H9 (cell line): ENCODE data around the gene TFPI. TPM values are rescaled to one million over a fixed set of nuclear protein-coding genes. Genes with fewer than 3 reads are reported as not detected.

Experiments
- DNase-seq: peaks from one replicate; pipeline ENCODE4 v3.0.0-alpha.2; 2017
- H2AFZ ChIP-seq: one replicate; pipeline ENCODE4 v1.6.1; 2013; ENCODE audit warnings: mild to moderate bottlenecking, low read length, control low read depth, moderate library complexity
- H2AK5ac ChIP-seq: 2 replicates; pipeline ENCODE4 v1.6.1; 2013; ENCODE audit warnings: low read length, control low read depth, mixed read lengths; ENCODE audit not compliant: insufficient read length
- H2BK120ac ChIP-seq: one replicate; pipeline ENCODE4 v1.6.1; 2013; ENCODE audit warnings: low read depth, mild to moderate bottlenecking, low read length, control low read depth, inconsistent platforms; ENCODE audit not compliant: poor library complexity, severe bottlenecking
- H2BK12ac ChIP-seq: 2 replicates; pipeline ENCODE4 v1.6.1; 2013; ENCODE audit warnings: low read length, control low read depth, mixed read lengths, low read depth; ENCODE audit not compliant: insufficient read length
- H2BK15ac ChIP-seq: 2 replicates; pipeline ENCODE4 v1.6.1; 2013; ENCODE audit warnings: low read depth, low read length, control low read depth
- H2BK20ac ChIP-seq: one replicate; pipeline ENCODE4 v1.6.1; 2013; ENCODE audit warnings: low read depth, mild to moderate bottlenecking, low read length, control low read depth, inconsistent platforms; ENCODE audit not compliant: poor library complexity, severe bottlenecking
- H2BK5ac ChIP-seq: 2 replicates; pipeline ENCODE4 v1.6.1; 2013; ENCODE audit warnings: low read length, control low read depth, mixed read lengths; ENCODE audit not compliant: insufficient read length
- H3K14ac ChIP-seq: 2 replicates; pipeline ENCODE4 v1.6.1; 2013; ENCODE audit warnings: low read length, control low read depth; ENCODE audit not compliant: insufficient read depth
- H3K18ac ChIP-seq: 2 replicates; pipeline ENCODE4 v1.6.1; 2013; ENCODE audit warnings: low read depth, mild to moderate bottlenecking, mixed read lengths, low read length, control low read depth; ENCODE audit not compliant: insufficient read length
- H3K23ac ChIP-seq: 2 replicates; pipeline ENCODE4 v1.6.1; 2013; ENCODE audit warnings: low read length, control low read depth, mixed read lengths, low read depth; ENCODE audit not compliant: insufficient read length
- H3K23me2 ChIP-seq: 2 replicates; pipeline ENCODE4 v1.6.1; 2013; ENCODE audit warnings: low read depth, mild to moderate bottlenecking, mixed read lengths, low read length, control low read depth; ENCODE audit not compliant: insufficient read length, poor library complexity, severe bottlenecking
- H3K27ac ChIP-seq: 2 replicates; pipeline ENCODE4 v1.5.1; 2013; ENCODE audit warnings: low read length, control low read depth, mixed read lengths, low read depth; ENCODE audit not compliant: insufficient read length
- H3K27me3 ChIP-seq: 2 replicates; pipeline ENCODE4 v1.6.1; 2013; ENCODE audit warnings: low read length, control low read depth, inconsistent platforms; ENCODE audit not compliant: insufficient read depth
- H3K4ac ChIP-seq: 2 replicates; pipeline ENCODE4 v1.6.1; 2013; ENCODE audit warnings: low read depth, mild to moderate bottlenecking, control low read depth, inconsistent platforms, low read length, moderate library complexity
- H3K4me1 ChIP-seq: 2 replicates; pipeline ENCODE4 v1.6.1; 2013; ENCODE audit warnings: low read length, control low read depth, inconsistent platforms; ENCODE audit not compliant: insufficient read depth
- H3K4me2 ChIP-seq: 2 replicates; pipeline ENCODE4 v1.6.1; 2013; ENCODE audit warnings: low read length, control low read depth, mixed read lengths; ENCODE audit not compliant: insufficient read length, insufficient read depth
- H3K56ac ChIP-seq: 2 replicates; pipeline ENCODE4 v1.6.1; 2013; ENCODE audit warnings: low read depth, mild to moderate bottlenecking, mixed read lengths, low read length, control low read depth; ENCODE audit not compliant: insufficient read length
- H3K79me1 ChIP-seq: 2 replicates; pipeline ENCODE4 v1.6.1; 2013; ENCODE audit warnings: low read depth, mild to moderate bottlenecking, moderate library complexity, low read length, control low read depth, inconsistent platforms; ENCODE audit not compliant: insufficient read depth, poor library complexity, severe bottlenecking
- H3K79me2 ChIP-seq: 2 replicates; pipeline ENCODE4 v1.6.1; 2013; ENCODE audit warnings: low read length, control low read depth, inconsistent platforms; ENCODE audit not compliant: insufficient read depth
- H3K9ac ChIP-seq: 2 replicates; pipeline ENCODE4 v1.6.1; 2013; ENCODE audit warnings: low read length, control low read depth, mixed read lengths; ENCODE audit not compliant: insufficient read length; ENCODE audit errors: extremely low read depth
- H3K9me3 ChIP-seq: one replicate; pipeline ENCODE4 v1.6.1; 2013; ENCODE audit warnings: low read depth, low read length, inconsistent platforms; ENCODE audit not compliant: control insufficient read depth
- H3T11ph ChIP-seq: one replicate; pipeline ENCODE4 v1.6.1; 2013; ENCODE audit warnings: mild to moderate bottlenecking, low read length, control low read depth, inconsistent platforms
- H4K20me1 ChIP-seq: one replicate; pipeline ENCODE4 v1.6.1; 2013; ENCODE audit not compliant: control insufficient read depth, insufficient read length, insufficient read depth
- H4K5ac ChIP-seq: 2 replicates; pipeline ENCODE4 v1.6.1; 2013; ENCODE audit warnings: low read depth, mild to moderate bottlenecking, mixed read lengths, low read length, control low read depth; ENCODE audit not compliant: insufficient read length
- H4K8ac ChIP-seq: replicated peaks from 2 replicates; pipeline ENCODE4 v1.6.1; 2013; ENCODE audit warnings: low read length, control low read depth, mixed read lengths, low read depth; ENCODE audit not compliant: insufficient read length
- H4K91ac ChIP-seq: 2 replicates; pipeline ENCODE4 v1.6.1; 2013; ENCODE audit warnings: low read depth, mild to moderate bottlenecking, moderate library complexity, mixed read lengths, low read length, control low read depth; ENCODE audit not compliant: insufficient read length
- H3K27ac Mint-ChIP-seq, 3 experiments: 2 replicates in 2 of 3; 3 replicates in 1 of 3; pipeline ENCODE4 v1.8.0; 2020 to 2021; ENCODE audit warnings: mixed read lengths in 3 of 3, mild to moderate bottlenecking in 1 of 3, moderate library complexity in 1 of 3
- H3K27me3 Mint-ChIP-seq: 2 replicates; pipeline ENCODE4 v1.8.0; 2021; ENCODE audit warnings: low read depth, mild to moderate bottlenecking, moderate library complexity, mixed read lengths
- H3K36me3 Mint-ChIP-seq, 3 experiments: 2 replicates in 2 of 3; 3 replicates in 1 of 3; pipeline ENCODE4 v1.8.0; 2020 to 2021; ENCODE audit warnings: low read depth in 3 of 3, mixed read lengths in 3 of 3; ENCODE audit not compliant: insufficient read depth in 1 of 3
- H3K4me1 Mint-ChIP-seq, 2 experiments: 2 replicates each; pipeline ENCODE4 v1.8.0; 2020; ENCODE audit warnings: mixed read lengths in 2 of 2
- H3K4me3 Mint-ChIP-seq, 2 experiments: 2 replicates in 1 of 2; 3 replicates in 1 of 2; pipeline ENCODE4 v1.8.0; 2020 to 2021; ENCODE audit warnings: mild to moderate bottlenecking in 2 of 2, mixed read lengths in 2 of 2, moderate library complexity in 1 of 2
- H3K9me3 Mint-ChIP-seq, 2 experiments: 2 replicates in 1 of 2; 3 replicates in 1 of 2; pipeline ENCODE4 v1.8.0; 2020; ENCODE audit warnings: mild to moderate bottlenecking in 2 of 2, mixed read lengths in 2 of 2, moderate library complexity in 1 of 2
- CTCF ChIP-seq: fragments of 200-600 bp; sonication (generic); conservative IDR thresholded peaks from 3 replicates; pipeline ENCODE4 v1.8.0; 2021; ENCODE audit warnings: antibody characterized with exemption, mild to moderate bottlenecking
- WGBS: extraction: QIAGEN DNeasy Blood & Tissue Kit; methylation state at CpG from one replicate; pipeline ENCODE4 v1.1.7; 2013; ENCODE audit warnings: missing lambda C conversion rate, low lambda C conversion rate, mixed read lengths; ENCODE audit not compliant: insufficient read length; ENCODE audit errors: extremely low coverage; 5-methylcytosine and 5-hydroxymethylcytosine counted together
- total RNA-seq: library from RNA; stranded (reverse); gene quantifications from 2 replicates; pipeline ENCODE4 v1.2.1, GENCODE V29; 2021

The TFPI gene
- total RNA-seq, 1 experiment from 2014 or later: 5.8 TPM

- Mint-ChIP-seq H3K27me3 (no peaks in the 10 kb centered on the region; the same call in 1 of the 2 replicates), H3K4me3 (no peak overlapping the region), H3K4me1 (no peaks in the 10 kb centered on the region), H3K9me3 (peaks cover 27% of the 10 kb centered on the region in 2 experiments), H3K36me3 (peaks cover 14 to 28% (median 27%) of the 10 kb centered on the region in 3 experiments), H3K27ac (no peak overlapping the region)
- no peak overlapping the region for H4K5ac ChIP-seq
- no peak overlapping the region for H3K18ac ChIP-seq
- H3K23ac ChIP-seq: no peak overlapping the region
- H3K4me2 ChIP-seq: no peak overlapping the region
- H3K9ac ChIP-seq: no peak overlapping the region
- H3K4me1 ChIP-seq: no peaks in the 10 kb centered on the region
- H3T11ph ChIP-seq: no peak overlapping the region
- H4K20me1 ChIP-seq: no peaks in the 10 kb centered on the region
- H3K9me3 ChIP-seq: peaks cover 14% of the 10 kb centered on the region
- H3K79me1 ChIP-seq: no peaks in the 10 kb centered on the region
- no peak overlapping the region for H4K8ac ChIP-seq
- no peak for TF ChIP-seq CTCF
- H2BK120ac ChIP-seq: no peak overlapping the region
- H3K4ac ChIP-seq: no peak overlapping the region
- H3K23me2 ChIP-seq: no peaks in the 10 kb centered on the region
- no peaks in the 10 kb centered on the region for H3K27me3 ChIP-seq
- DNase-seq: no peak
- H2AK5ac ChIP-seq: no peak overlapping the region
- H3K27ac ChIP-seq: no peak overlapping the region
- no peak overlapping the region for H2BK5ac ChIP-seq
- H3K56ac ChIP-seq: no peak overlapping the region
- H2AFZ ChIP-seq: no peak overlapping the region
- no CpG with 5 or more reads among the region's 5 CpGs for WGBS
- H4K91ac ChIP-seq: no peak overlapping the region
- no peak overlapping the region for H2BK15ac ChIP-seq
- H2BK20ac ChIP-seq: no peak overlapping the region
- no peak overlapping the region for H3K14ac ChIP-seq
- no peaks in the 10 kb centered on the region for H3K79me2 ChIP-seq
- H2BK12ac ChIP-seq: no peak overlapping the region
Observed at GRCh38 chr2:187493180-187493579, 61.1 kb downstream of the TFPI start.
